Stimulated activated CD8-positive, alpha-beta memory T cell treated with anti-CD3 and anti-CD28 coated beads, Interleukin-7, amount 100 ng/mL, for 4 hours (primary cell): ENCODE data around the gene SERPINB13.

ENCODE experiments used
- DNase-seq, 2 donors: peaks; one replicate each; pipeline ENCODE4 v3.0.0-alpha.2; 2020; ENCODE audit warnings: low read depth in 2 of 2

SERPINB13 gene

GRCh38 chr18:63646936-63647335, 59.8 kb downstream of the SERPINB13 start:
- DNase-seq: no peak

- DNase-seq: no peak
These were observed 61.1 kb downstream of the SERPINB13 start for GRCh38 chr18:63648241-63648640.
